GM23338 (cell line): Measurements from ENCODE around the gene MAP3K15. TPM values are rescaled to one million over a fixed set of nuclear protein-coding genes. Genes with fewer than 3 reads are reported as not detected.

ENCODE experiments used
- ATAC-seq: fragments of 200-7000 bp; cut with Tn5 transposase; 3 replicates; pipeline ENCODE4 v1.9.1; 2020
- DNase-seq: peaks from one replicate; pipeline ENCODE4 v3.0.0-alpha.2; 2015; ENCODE audit warnings: low spot score
- H2AFZ ChIP-seq: fragments of 200-600 bp; sonication (generic); 2 replicates; pipeline ENCODE4 v1.8.0; 2016; ENCODE audit warnings: antibody characterized with exemption, mild to moderate bottlenecking, moderate library complexity
- H3F3A ChIP-seq: fragments of 200-600 bp; sonication (generic); replicated peaks from 2 replicates; pipeline ENCODE4 v1.8.0; 2017; ENCODE audit warnings: antibody characterized with exemption, mixed run types, low read depth
- H3K27ac ChIP-seq: fragments of 200-600 bp; sonication (generic); 2 replicates; pipeline ENCODE4 v1.6.1; 2016; ENCODE audit warnings: low read depth
- H3K27me3 ChIP-seq: fragments of 200-600 bp; sonication (generic); 2 replicates; pipeline ENCODE4 v1.8.0; 2016; ENCODE audit warnings: mild to moderate bottlenecking, mixed run types, moderate library complexity; ENCODE audit not compliant: insufficient read depth
- H3K36me3 ChIP-seq: fragments of 200-600 bp; sonication (generic); 2 replicates; pipeline ENCODE4 v1.8.0; 2016; ENCODE audit warnings: mild to moderate bottlenecking; ENCODE audit not compliant: insufficient read depth
- H3K4me1 ChIP-seq: fragments of 200-600 bp; sonication (generic); 2 replicates; pipeline ENCODE4 v1.8.0; 2016; ENCODE audit warnings: mild to moderate bottlenecking, moderate library complexity; ENCODE audit not compliant: insufficient read depth
- H3K4me2 ChIP-seq: fragments of 200-600 bp; sonication (generic); 2 replicates; pipeline ENCODE4 v1.7.1; 2017; ENCODE audit warnings: mixed run types
- H3K4me3 ChIP-seq: fragments of 200-600 bp; sonication (generic); 2 replicates; pipeline ENCODE4 v1.6.1; 2016; ENCODE audit warnings: mixed run types
- H3K79me2 ChIP-seq: fragments of 200-600 bp; sonication (generic); replicated peaks from 2 replicates; pipeline ENCODE4 v1.8.0; 2017; ENCODE audit warnings: mild to moderate bottlenecking; ENCODE audit not compliant: insufficient read depth
- H3K9me2 ChIP-seq: fragments of 200-600 bp; sonication (generic); 2 replicates; pipeline ENCODE4 v1.8.0; 2017; ENCODE audit not compliant: insufficient read depth
- H4K20me1 ChIP-seq: fragments of 200-600 bp; sonication (generic); replicated peaks from 2 replicates; pipeline ENCODE4 v1.8.0; 2017; ENCODE audit warnings: mild to moderate bottlenecking; ENCODE audit not compliant: insufficient read depth
- H3K27ac Mint-ChIP-seq: 2 replicates; pipeline ENCODE4 v1.8.0; 2020; ENCODE audit warnings: inconsistent platforms, mild to moderate bottlenecking, moderate library complexity, mixed read lengths
- H3K27me3 Mint-ChIP-seq: 3 replicates; pipeline ENCODE4 v1.8.0; 2022; ENCODE audit warnings: low read depth, mild to moderate bottlenecking, moderate library complexity, mixed read lengths, inconsistent platforms; ENCODE audit not compliant: insufficient read depth, poor library complexity
- H3K36me3 Mint-ChIP-seq: 3 replicates; pipeline ENCODE4 v1.8.0; 2021; ENCODE audit warnings: low read depth, mild to moderate bottlenecking, inconsistent platforms, moderate library complexity, mixed read lengths
- H3K4me1 Mint-ChIP-seq: 3 replicates; pipeline ENCODE4 v1.8.0; 2020; ENCODE audit warnings: mild to moderate bottlenecking, inconsistent platforms, mixed read lengths
- H3K4me3 Mint-ChIP-seq: 3 replicates; pipeline ENCODE4 v1.8.0; 2021; ENCODE audit warnings: moderate library complexity, mild to moderate bottlenecking, inconsistent platforms, mixed read lengths
- H3K9me3 Mint-ChIP-seq: 3 replicates; pipeline ENCODE4 v1.8.0; 2020; ENCODE audit warnings: moderate library complexity, mild to moderate bottlenecking, inconsistent platforms, mixed read lengths
- CREB1 ChIP-seq: fragments of 250-450 bp; sonication (Bioruptor Pico); IDR thresholded peaks from 2 replicates; pipeline ENCODE4 v1.5.0; 2020; ENCODE audit warnings: low read depth, mild to moderate bottlenecking, moderate library complexity
- CTCF ChIP-seq, 2 experiments: fragments of 200-600 bp in 1 of 2; sonication (generic) in 1 of 2; conservative IDR thresholded peaks; 2 replicates each; pipeline versions ENCODE4 v1.5.1 to v1.6.1; 2016 to 2017; ENCODE audit warnings: antibody characterized with exemption in 2 of 2, low read depth in 2 of 2, mild to moderate bottlenecking in 2 of 2, moderate library complexity in 1 of 2
- EZH2 ChIP-seq: fragments of 200-600 bp; sonication (generic); IDR thresholded peaks from one replicate; pipeline ENCODE4 v1.8.0; 2017; ENCODE audit warnings: antibody characterized with exemption, mild to moderate bottlenecking, low read depth; ENCODE audit not compliant: unreplicated experiment
- EZH2phosphoT487 ChIP-seq: fragments of 200-600 bp; sonication (generic); IDR thresholded peaks from one replicate; pipeline ENCODE4 v1.8.1; 2018; ENCODE audit warnings: antibody characterized with exemption; ENCODE audit not compliant: unreplicated experiment
- JUNB ChIP-seq: IDR thresholded peaks from one replicate; pipeline ENCODE4 v1.6.1; 2016; ENCODE audit warnings: antibody characterized with exemption; ENCODE audit not compliant: unreplicated experiment
- NANOG ChIP-seq: IDR thresholded peaks from 2 replicates; pipeline ENCODE4 v1.6.1; 2016; ENCODE audit warnings: antibody characterized with exemption, borderline replicate concordance
- POLR2AphosphoS5 ChIP-seq: IDR thresholded peaks from 2 replicates; pipeline ENCODE4 v1.6.1; 2016; ENCODE audit warnings: antibody characterized with exemption, low read depth
- ZNF114 ChIP-seq: fragments of 250-450 bp; sonication (Bioruptor Pico); IDR thresholded peaks from 2 replicates; pipeline ENCODE4 v1.5.0; 2020; ENCODE audit warnings: mild to moderate bottlenecking, moderate library complexity
- polyA plus RNA-seq: library from polyadenylated mRNA; unstranded; fragments of >200 nt; fragmentation: Nextera tagmentation; extraction: Ambion mirVana; gene quantifications from 2 replicates; pipeline ENCODE4 v1.2.1, GENCODE V29; 2016
- total RNA-seq: library from RNA; depleted of rRNA; stranded (reverse); fragments of >200 nt; shearing (Covaris generic); gene quantifications from 2 replicates; pipeline ENCODE4 v1.2.3, GENCODE V29; 2014
- TF ChIP-seq, protein P1 (sequence below): IDR thresholded peaks from one replicate; pipeline ENCODE4 v1.6.1; 2018; ENCODE audit warnings: antibody characterized with exemption; ENCODE audit not compliant: unreplicated experiment
- TF ChIP-seq, protein P2 (sequence below): IDR thresholded peaks from 2 replicates; pipeline ENCODE4 v1.6.1; 2016; ENCODE audit warnings: antibody characterized with exemption
- TF ChIP-seq, protein P3 (sequence below): fragments of 250-450 bp; sonication (Bioruptor Pico); IDR thresholded peaks from 2 replicates; pipeline ENCODE4 v1.5.0; 2020; ENCODE audit warnings: mild to moderate bottlenecking, moderate library complexity

The MAP3K15 gene
- total and polyA plus RNA-seq, 2 experiments from 2014 or later = 0.40 to 3.1 TPM

DNA sequence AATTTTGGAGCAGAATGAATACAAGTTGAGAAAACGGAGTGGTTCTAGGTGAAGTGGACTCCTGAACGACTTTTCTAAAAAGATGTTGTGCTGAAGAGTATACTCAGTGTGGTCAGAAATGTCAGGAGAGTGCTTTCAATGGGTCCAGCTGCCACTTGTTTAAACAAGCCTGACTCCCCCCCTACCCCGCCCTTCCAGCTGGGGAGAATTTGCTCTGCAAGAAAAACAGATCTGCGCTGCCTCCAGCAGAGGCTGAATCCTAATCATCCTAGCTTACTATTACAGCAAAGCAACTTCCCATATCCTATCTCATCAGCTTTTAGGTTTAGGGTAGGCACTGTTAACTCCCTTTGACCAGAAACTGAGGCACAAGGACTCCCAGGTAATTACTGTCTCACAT, 1.9 kb downstream of the MAP3K15 start (continued):
- TF ChIP-seq, protein P1, sequence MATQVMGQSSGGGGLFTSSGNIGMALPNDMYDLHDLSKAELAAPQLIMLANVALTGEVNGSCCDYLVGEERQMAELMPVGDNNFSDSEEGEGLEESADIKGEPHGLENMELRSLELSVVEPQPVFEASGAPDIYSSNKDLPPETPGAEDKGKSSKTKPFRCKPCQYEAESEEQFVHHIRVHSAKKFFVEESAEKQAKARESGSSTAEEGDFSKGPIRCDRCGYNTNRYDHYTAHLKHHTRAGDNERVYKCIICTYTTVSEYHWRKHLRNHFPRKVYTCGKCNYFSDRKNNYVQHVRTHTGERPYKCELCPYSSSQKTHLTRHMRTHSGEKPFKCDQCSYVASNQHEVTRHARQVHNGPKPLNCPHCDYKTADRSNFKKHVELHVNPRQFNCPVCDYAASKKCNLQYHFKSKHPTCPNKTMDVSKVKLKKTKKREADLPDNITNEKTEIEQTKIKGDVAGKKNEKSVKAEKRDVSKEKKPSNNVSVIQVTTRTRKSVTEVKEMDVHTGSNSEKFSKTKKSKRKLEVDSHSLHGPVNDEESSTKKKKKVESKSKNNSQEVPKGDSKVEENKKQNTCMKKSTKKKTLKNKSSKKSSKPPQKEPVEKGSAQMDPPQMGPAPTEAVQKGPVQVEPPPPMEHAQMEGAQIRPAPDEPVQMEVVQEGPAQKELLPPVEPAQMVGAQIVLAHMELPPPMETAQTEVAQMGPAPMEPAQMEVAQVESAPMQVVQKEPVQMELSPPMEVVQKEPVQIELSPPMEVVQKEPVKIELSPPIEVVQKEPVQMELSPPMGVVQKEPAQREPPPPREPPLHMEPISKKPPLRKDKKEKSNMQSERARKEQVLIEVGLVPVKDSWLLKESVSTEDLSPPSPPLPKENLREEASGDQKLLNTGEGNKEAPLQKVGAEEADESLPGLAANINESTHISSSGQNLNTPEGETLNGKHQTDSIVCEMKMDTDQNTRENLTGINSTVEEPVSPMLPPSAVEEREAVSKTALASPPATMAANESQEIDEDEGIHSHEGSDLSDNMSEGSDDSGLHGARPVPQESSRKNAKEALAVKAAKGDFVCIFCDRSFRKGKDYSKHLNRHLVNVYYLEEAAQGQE = no peak
- no peak for TF ChIP-seq EZH2phosphoT487
- TF ChIP-seq JUNB = no peak
- no peak for TF ChIP-seq NANOG
- no peak for TF ChIP-seq EZH2
- no peak for TF ChIP-seq ZNF114 (CRISPR knock-in tag)
- TF ChIP-seq, protein P2, sequence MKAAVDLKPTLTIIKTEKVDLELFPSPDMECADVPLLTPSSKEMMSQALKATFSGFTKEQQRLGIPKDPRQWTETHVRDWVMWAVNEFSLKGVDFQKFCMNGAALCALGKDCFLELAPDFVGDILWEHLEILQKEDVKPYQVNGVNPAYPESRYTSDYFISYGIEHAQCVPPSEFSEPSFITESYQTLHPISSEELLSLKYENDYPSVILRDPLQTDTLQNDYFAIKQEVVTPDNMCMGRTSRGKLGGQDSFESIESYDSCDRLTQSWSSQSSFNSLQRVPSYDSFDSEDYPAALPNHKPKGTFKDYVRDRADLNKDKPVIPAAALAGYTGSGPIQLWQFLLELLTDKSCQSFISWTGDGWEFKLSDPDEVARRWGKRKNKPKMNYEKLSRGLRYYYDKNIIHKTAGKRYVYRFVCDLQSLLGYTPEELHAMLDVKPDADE = no peak
- no peak for TF ChIP-seq CREB1 (CRISPR knock-in tag)
- TF ChIP-seq POLR2AphosphoS5 = no peak

GRCh38 chrX:19512961-19513360, 2.3 kb downstream of the MAP3K15 start:
- ATAC-seq (no peak), DNase-seq (no peak)
- Histone ChIP-seq H3K4me1 (no peaks in the 10 kb centered on the region), H3K27ac (no peak overlapping the region), H3F3A (no peaks in the 10 kb centered on the region), H3K79me2 (no peaks in the 10 kb centered on the region), H3K9me2 (no peaks in the 10 kb centered on the region), H3K4me3 (no peak overlapping the region), H3K4me2 (no peak overlapping the region), H2AFZ (no peak overlapping the region), H4K20me1 (no peaks in the 10 kb centered on the region), H3K27me3 (peaks cover 10% of the 10 kb centered on the region; the same call in 1 of the 2 replicates), H3K36me3 (no peaks in the 10 kb centered on the region)
- Mint-ChIP-seq H3K27me3 (peaks cover 2% of the 10 kb centered on the region), H3K4me1 (no peaks in the 10 kb centered on the region), H3K9me3 (no peaks in the 10 kb centered on the region; the same call in 2 of the 3 replicates), H3K27ac (no peak overlapping the region), H3K36me3 (no peaks in the 10 kb centered on the region), H3K4me3 (no peak overlapping the region)
- TF ChIP-seq, protein P2 = no peak
- TF ChIP-seq CREB1 (CRISPR knock-in tag) (no peak), JUNB (no peak), CTCF (conservative IDR thresholded peaks at IDR 0.05; ENCODE audit: low read depth in 2 of 2) (no peak), ZNF114 (CRISPR knock-in tag) (no peak), EZH2 (no peak)
- TF ChIP-seq, protein P3, sequence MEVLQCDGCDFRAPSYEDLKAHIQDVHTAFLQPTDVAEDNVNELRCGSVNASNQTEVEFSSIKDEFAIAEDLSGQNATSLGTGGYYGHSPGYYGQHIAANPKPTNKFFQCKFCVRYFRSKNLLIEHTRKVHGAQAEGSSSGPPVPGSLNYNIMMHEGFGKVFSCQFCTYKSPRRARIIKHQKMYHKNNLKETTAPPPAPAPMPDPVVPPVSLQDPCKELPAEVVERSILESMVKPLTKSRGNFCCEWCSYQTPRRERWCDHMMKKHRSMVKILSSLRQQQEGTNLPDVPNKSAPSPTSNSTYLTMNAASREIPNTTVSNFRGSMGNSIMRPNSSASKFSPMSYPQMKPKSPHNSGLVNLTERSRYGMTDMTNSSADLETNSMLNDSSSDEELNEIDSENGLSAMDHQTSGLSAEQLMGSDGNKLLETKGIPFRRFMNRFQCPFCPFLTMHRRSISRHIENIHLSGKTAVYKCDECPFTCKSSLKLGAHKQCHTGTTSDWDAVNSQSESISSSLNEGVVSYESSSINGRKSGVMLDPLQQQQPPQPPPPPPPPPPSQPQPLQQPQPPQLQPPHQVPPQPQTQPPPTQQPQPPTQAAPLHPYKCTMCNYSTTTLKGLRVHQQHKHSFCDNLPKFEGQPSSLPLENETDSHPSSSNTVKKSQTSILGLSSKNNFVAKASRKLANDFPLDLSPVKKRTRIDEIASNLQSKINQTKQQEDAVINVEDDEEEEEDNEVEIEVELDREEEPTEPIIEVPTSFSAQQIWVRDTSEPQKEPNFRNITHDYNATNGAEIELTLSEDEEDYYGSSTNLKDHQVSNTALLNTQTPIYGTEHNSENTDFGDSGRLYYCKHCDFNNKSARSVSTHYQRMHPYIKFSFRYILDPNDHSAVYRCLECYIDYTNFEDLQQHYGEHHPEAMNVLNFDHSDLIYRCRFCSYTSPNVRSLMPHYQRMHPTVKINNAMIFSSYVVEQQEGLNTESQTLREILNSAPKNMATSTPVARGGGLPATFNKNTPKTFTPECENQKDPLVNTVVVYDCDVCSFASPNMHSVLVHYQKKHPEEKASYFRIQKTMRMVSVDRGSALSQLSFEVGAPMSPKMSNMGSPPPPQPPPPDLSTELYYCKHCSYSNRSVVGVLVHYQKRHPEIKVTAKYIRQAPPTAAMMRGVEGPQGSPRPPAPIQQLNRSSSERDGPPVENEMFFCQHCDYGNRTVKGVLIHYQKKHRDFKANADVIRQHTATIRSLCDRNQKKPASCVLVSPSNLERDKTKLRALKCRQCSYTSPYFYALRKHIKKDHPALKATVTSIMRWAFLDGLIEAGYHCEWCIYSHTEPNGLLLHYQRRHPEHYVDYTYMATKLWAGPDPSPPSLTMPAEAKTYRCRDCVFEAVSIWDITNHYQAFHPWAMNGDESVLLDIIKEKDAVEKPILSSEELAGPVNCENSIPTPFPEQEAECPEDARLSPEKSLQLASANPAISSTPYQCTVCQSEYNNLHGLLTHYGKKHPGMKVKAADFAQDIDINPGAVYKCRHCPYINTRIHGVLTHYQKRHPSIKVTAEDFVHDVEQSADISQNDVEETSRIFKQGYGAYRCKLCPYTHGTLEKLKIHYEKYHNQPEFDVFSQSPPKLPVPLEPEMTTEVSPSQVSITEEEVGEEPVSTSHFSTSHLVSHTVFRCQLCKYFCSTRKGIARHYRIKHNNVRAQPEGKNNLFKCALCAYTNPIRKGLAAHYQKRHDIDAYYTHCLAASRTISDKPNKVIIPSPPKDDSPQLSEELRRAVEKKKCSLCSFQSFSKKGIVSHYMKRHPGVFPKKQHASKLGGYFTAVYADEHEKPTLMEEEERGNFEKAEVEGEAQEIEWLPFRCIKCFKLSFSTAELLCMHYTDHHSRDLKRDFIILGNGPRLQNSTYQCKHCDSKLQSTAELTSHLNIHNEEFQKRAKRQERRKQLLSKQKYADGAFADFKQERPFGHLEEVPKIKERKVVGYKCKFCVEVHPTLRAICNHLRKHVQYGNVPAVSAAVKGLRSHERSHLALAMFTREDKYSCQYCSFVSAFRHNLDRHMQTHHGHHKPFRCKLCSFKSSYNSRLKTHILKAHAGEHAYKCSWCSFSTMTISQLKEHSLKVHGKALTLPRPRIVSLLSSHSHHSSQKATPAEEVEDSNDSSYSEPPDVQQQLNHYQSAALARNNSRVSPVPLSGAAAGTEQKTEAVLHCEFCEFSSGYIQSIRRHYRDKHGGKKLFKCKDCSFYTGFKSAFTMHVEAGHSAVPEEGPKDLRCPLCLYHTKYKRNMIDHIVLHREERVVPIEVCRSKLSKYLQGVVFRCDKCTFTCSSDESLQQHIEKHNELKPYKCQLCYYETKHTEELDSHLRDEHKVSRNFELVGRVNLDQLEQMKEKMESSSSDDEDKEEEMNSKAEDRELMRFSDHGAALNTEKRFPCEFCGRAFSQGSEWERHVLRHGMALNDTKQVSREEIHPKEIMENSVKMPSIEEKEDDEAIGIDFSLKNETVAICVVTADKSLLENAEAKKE (CRISPR knock-in tag) = no peak
